CD14-positive monocyte (primary cell): ENCODE data around the gene SOCS1. TPM values are rescaled to one million over a fixed set of nuclear protein-coding genes. Genes with fewer than 3 reads are reported as not detected.

Experiments used
- DNase-seq, 3 donors: peaks; one replicate each; pipeline ENCODE4 v3.0.0-alpha.2; 2011 to 2022
- H2AFZ ChIP-seq: 2 replicates; pipeline ENCODE4 v1.6.0; 2012; ENCODE audit warnings: mild to moderate bottlenecking, low read depth, low read length, inconsistent platforms; ENCODE audit not compliant: insufficient read depth, poor library complexity, severe bottlenecking
- H3K27ac ChIP-seq, 2 donors: 1 replicate in 1 of 2; 2 replicates in 1 of 2; pipeline ENCODE4 v1.5.1; 2012 to 2013; ENCODE audit warnings: low read length in 2 of 2, control low read depth in 1 of 2, inconsistent platforms in 1 of 2, low read depth in 1 of 2, mild to moderate bottlenecking in 1 of 2
- H3K27me3 ChIP-seq, 2 donors: one replicate each; pipeline versions ENCODE4 v1.6.0 to v1.6.1; 2011 to 2013; ENCODE audit warnings: low read length in 2 of 2; ENCODE audit not compliant: control insufficient read depth in 2 of 2, insufficient read depth in 2 of 2
- H3K36me3 ChIP-seq, 2 donors: replicated peaks in 1 of 2; 1 replicate in 1 of 2; 2 replicates in 1 of 2; pipeline versions ENCODE4 v1.5.1 to v1.6.1; 2012 to 2013; ENCODE audit warnings: low read length in 2 of 2, control low read depth in 1 of 2, inconsistent platforms in 1 of 2, mild to moderate bottlenecking in 1 of 2; ENCODE audit not compliant: insufficient read depth in 2 of 2, control insufficient read depth in 1 of 2
- H3K4me1 ChIP-seq, 2 donors: 1 replicate in 1 of 2; 2 replicates in 1 of 2; pipeline versions ENCODE4 v1.5.1 to v1.6.1; 2012 to 2013; ENCODE audit warnings: low read length in 2 of 2, control low read depth in 1 of 2, inconsistent platforms in 1 of 2, mild to moderate bottlenecking in 1 of 2, moderate library complexity in 1 of 2; ENCODE audit not compliant: insufficient read depth in 2 of 2, control insufficient read depth in 1 of 2
- H3K4me2 ChIP-seq: replicated peaks from 2 replicates; pipeline ENCODE3; 2012; ENCODE audit warnings: low read length, moderate library complexity, mild to moderate bottlenecking; ENCODE audit not compliant: poor library complexity, severe bottlenecking; ENCODE audit errors: extremely low read depth
- H3K4me3 ChIP-seq, 3 experiments: fragments of 200-600 bp in 1 of 3; sonication (generic) in 1 of 3; replicated peaks in 1 of 3; 1 replicate in 2 of 3; 2 replicates in 1 of 3; pipeline ENCODE4 v1.5.1; 2011 to 2013; ENCODE audit warnings: low read length in 3 of 3, mild to moderate bottlenecking in 3 of 3, control low read depth in 2 of 3, low read depth in 2 of 3, inconsistent platforms in 1 of 3, moderate library complexity in 1 of 3
- H3K79me2 ChIP-seq: 2 replicates; pipeline ENCODE4 v1.6.0; 2012; ENCODE audit warnings: mild to moderate bottlenecking, control low read depth, inconsistent platforms, low read length, moderate library complexity; ENCODE audit not compliant: insufficient read depth
- H3K9ac ChIP-seq: 2 replicates; pipeline ENCODE4 v1.6.0; 2017; ENCODE audit warnings: low read length, mild to moderate bottlenecking; ENCODE audit not compliant: insufficient read depth, poor library complexity, severe bottlenecking
- H3K9me3 ChIP-seq, 2 donors: replicated peaks in 1 of 2; 1 replicate in 1 of 2; 2 replicates in 1 of 2; pipeline versions ENCODE4 v1.5.1 to v1.6.1; 2012 to 2013; ENCODE audit warnings: low read length in 2 of 2, control low read depth in 1 of 2; ENCODE audit not compliant: control insufficient read depth in 1 of 2, insufficient read depth in 1 of 2
- H4K20me1 ChIP-seq: 2 replicates; pipeline ENCODE4 v1.6.0; 2012; ENCODE audit warnings: mild to moderate bottlenecking, low read length, control low read depth, moderate library complexity; ENCODE audit not compliant: insufficient read depth
- H3K27ac Mint-ChIP-seq, 7 donors: one replicate each; pipeline ENCODE4 v1.8.0; 2020; ENCODE audit warnings: mild to moderate bottlenecking in 7 of 7, mixed read lengths in 7 of 7, moderate library complexity in 6 of 7, inconsistent platforms in 2 of 7
- H3K27me3 Mint-ChIP-seq, 3 donors: one replicate each; pipeline ENCODE4 v1.8.0; 2021 to 2022; ENCODE audit warnings: low read depth in 3 of 3, mild to moderate bottlenecking in 3 of 3, mixed read lengths in 3 of 3, moderate library complexity in 3 of 3, inconsistent platforms in 1 of 3
- H3K36me3 Mint-ChIP-seq, 2 donors: one replicate each; pipeline ENCODE4 v1.8.0; 2020; ENCODE audit warnings: mixed read lengths in 2 of 2, inconsistent platforms in 1 of 2, mild to moderate bottlenecking in 1 of 2
- H3K4me1 Mint-ChIP-seq: one replicate; pipeline ENCODE4 v1.8.0; 2020; ENCODE audit warnings: mild to moderate bottlenecking, mixed read lengths
- H3K4me3 Mint-ChIP-seq, 2 donors: one replicate each; pipeline ENCODE4 v1.8.0; 2020; ENCODE audit warnings: mild to moderate bottlenecking in 2 of 2, mixed read lengths in 2 of 2, moderate library complexity in 1 of 2
- H3K9me3 Mint-ChIP-seq, 7 donors: one replicate each; pipeline ENCODE4 v1.8.0; 2020 to 2022; ENCODE audit warnings: mixed read lengths in 7 of 7, mild to moderate bottlenecking in 6 of 7, moderate library complexity in 6 of 7, inconsistent platforms in 2 of 7
- CTCF ChIP-seq: fragments of 200-600 bp; IDR thresholded peaks from one replicate; pipeline ENCODE4 v1.8.0; 2022; ENCODE audit warnings: antibody characterized with exemption, mild to moderate bottlenecking
- WGBS: methylation state at CpG from one replicate; pipeline ENCODE4 v1.1.5; 2013; ENCODE audit warnings: missing lambda C conversion rate; ENCODE audit not compliant: insufficient coverage; 5-methylcytosine and 5-hydroxymethylcytosine counted together
- intact Hi-C, 2 donors: fragments of 100-400 bp; cut with micrococcal nuclease; formaldehyde crosslinking; loops; one replicate each; pipeline versions ENCODE4 v1.15.0 to v1.15.1; 2023
- polyA plus RNA-seq, 3 donors: library from polyadenylated mRNA; depleted of rRNA in 1 of 3; unstranded in 2 of 3; stranded (reverse) in 1 of 3; fragments of 300-500 nt in 2 of 3; fragments of >200 nt in 1 of 3; fragmentation: Illumina TruSeq in 2 of 3; gene quantifications; 1 replicate in 2 of 3; 2 replicates in 1 of 3; pipeline ENCODE4 v1.2.3, GENCODE V29; 2012 to 2021

SOCS1 gene
- polyA plus RNA-seq, 3 donors, result 0.13 to 2.3 (median 0.35) TPM

- no peak overlapping the region for H3K9ac ChIP-seq
- no peaks in the 10 kb centered on the region for H4K20me1 ChIP-seq
- H3K27ac Mint-ChIP-seq, result peak overlapping the region in 1 of 7 donors; percentile 17
- peaks cover 26 to 42% (median 40%) of the 10 kb centered on the region in 3 donors for H3K27me3 Mint-ChIP-seq
- DNase-seq, result no peak
- no peak overlapping the region for H3K27ac ChIP-seq
- H3K36me3 Mint-ChIP-seq, result no peaks in the 10 kb centered on the region
- no peaks in the 10 kb centered on the region for H3K36me3 ChIP-seq
- H3K9me3 Mint-ChIP-seq, result peaks cover 0 to 2% (median 0%) of the 10 kb centered on the region in 7 donors
- H3K27me3 ChIP-seq, result peaks cover 0 to 6% of the 10 kb centered on the region in 2 donors
- H3K79me2 ChIP-seq, result no peaks in the 10 kb centered on the region
- peak overlapping the region; percentile 69 for H3K4me2 ChIP-seq
- peak overlapping the region; percentile 66 to 85 for H3K4me3 Mint-ChIP-seq
- peaks cover 12 to 15% of the 10 kb centered on the region in 2 donors for H3K4me1 ChIP-seq
- peak overlapping the region in 1 of 3 experiments; percentile 57 for H3K4me3 ChIP-seq
- TF ChIP-seq CTCF, result no peak
- WGBS, result 55% methylated on average over 2 of the region's 10 CpGs
- H2AFZ ChIP-seq, result peak overlapping the region; percentile 63
- intact Hi-C loops, result loop anchor here in 1 of 2 donors (5.0 kb wide), 1 partner anchor 35 kb away; no protein-coding TSS in a partner anchor
- peaks cover 20% of the 10 kb centered on the region for H3K4me1 Mint-ChIP-seq
- no peaks in the 10 kb centered on the region for H3K9me3 ChIP-seq
These were observed 40.9 kb upstream of the SOCS1 start for GRCh38 chr16:11296706-11297491.

- Histone ChIP-seq H2AFZ (no peak overlapping the region), H3K27me3 (peaks cover 0 to 6% of the 10 kb centered on the region in 2 donors), H3K9ac (no peak overlapping the region), H3K9me3 (no peaks in the 10 kb centered on the region), H3K4me2 (no peak overlapping the region), H3K4me3 (no peak overlapping the region), H4K20me1 (no peaks in the 10 kb centered on the region), H3K36me3 (no peaks in the 10 kb centered on the region), H3K4me1 (peaks cover 12 to 15% of the 10 kb centered on the region in 2 donors), H3K27ac (no peak overlapping the region), H3K79me2 (no peaks in the 10 kb centered on the region)
- Mint-ChIP-seq H3K9me3 (peaks cover 0 to 2% (median 0%) of the 10 kb centered on the region in 7 donors), H3K4me1 (peaks cover 20% of the 10 kb centered on the region), H3K36me3 (peaks cover 0 to 1% of the 10 kb centered on the region in 2 donors), H3K27ac (peak overlapping the region in 1 of 7 donors; percentile 17), H3K4me3 (no peak overlapping the region), H3K27me3 (peaks cover 29 to 45% (median 43%) of the 10 kb centered on the region in 3 donors)
- no peak for TF ChIP-seq CTCF
- WGBS, result no CpG with 5 or more reads among the region's 3 CpGs
- intact Hi-C loops, result loop anchor here in 1 of 2 donors (5.0 kb wide), 1 partner anchor 36 kb away; no protein-coding TSS in a partner anchor
- no peak for DNase-seq
These were observed 40.3 kb upstream of the SOCS1 start for GRCh38 chr16:11296351-11296705.
